ENCODE results near the gene PLAU. TPM values are rescaled to one million over a fixed set of nuclear protein-coding genes. Genes with fewer than 3 reads are reported as not detected.

PLAU gene
- total and polyA plus RNA-seq, 10 of the 15 experiments (the other 5 are each of a cell fraction or from before 2014, with no cell fraction given), result 2.5 to 20.9 (median 11.5) TPM

GRCh38 chr10:73864229-73864628 is 46.7 kb upstream of the PLAU start (continued):
- no peak for TF ChIP-seq CUX1 (IDR thresholded peaks at IDR 0.05; ENCODE audit: insufficient replicate concordance, low read depth, low read length)
- TF ChIP-seq TARDBP (IDR thresholded peaks at IDR 0.05; ENCODE audit: borderline replicate concordance), result no peak
- no peak for TF ChIP-seq POLR2AphosphoS5 (IDR thresholded peaks at IDR 0.05; ENCODE audit: low read length)
- no peak for TF ChIP-seq SP1 (IDR thresholded peaks at IDR 0.05; ENCODE audit: low read depth, low read length)

GRCh38 chr10:73865107-73865458 is 45.8 kb upstream of the PLAU start:
- ChIA-PET CTCF (interaction anchor here (0.9 to 6.3 kb wide), 4 partner anchors 15 to 75 kb away, joined by 3 to 58 read pairs (median 17); no protein-coding TSS in a partner anchor), POLR2A (interaction anchor here (0.6 to 2.7 kb wide), 5 partner anchors 9 to 269 kb away, joined by 3 to 17 read pairs (median 9); partner anchors contain the start of gene CAMK2G), SMC1A (ENCODE audit: uncharacterized antibody, unreplicated experiment) (interaction anchor here (0.7 to 7.6 kb wide), 10 partner anchors 8 to 215 kb away, joined by 3 to 58 read pairs (median 3); no protein-coding TSS in a partner anchor), RAD21 (ENCODE audit: unreplicated experiment) (interaction anchor here (0.8 to 12.8 kb wide), 5 partner anchors 12 to 91 kb away, joined by 3 to 149 read pairs (median 5); partner anchors contain the start of gene CAMK2G)
- Histone ChIP-seq H3K4me3 (peak overlapping the region; percentile 58; the same call in 1 of the 2 replicates), H3K4me1 (ENCODE audit: control insufficient read depth, insufficient read depth, low read length) (peaks cover 30% of the 10 kb centered on the region), H4K20me1 (ENCODE audit: control insufficient read depth, insufficient read depth) (no peaks in the 10 kb centered on the region), H3K9ac (ENCODE audit: control insufficient read depth, insufficient read depth, low read length) (peak overlapping the region; percentile 58), H3K36me3 (ENCODE audit: control insufficient read depth in 2 of 2, insufficient read depth in 2 of 2, low read length in 1 of 2) (peaks cover 4 to 7% of the 10 kb centered on the region in 2 experiments), H3K79me2 (ENCODE audit: control insufficient read depth, insufficient read depth, low read length) (peaks cover 3% of the 10 kb centered on the region), H3K9me3 (replicated peaks; ENCODE audit: control insufficient read depth, insufficient read depth, low read length) (no peaks in the 10 kb centered on the region), H3K27ac (ENCODE audit: control insufficient read depth, insufficient read depth) (peak overlapping the region; percentile 84), H3K4me2 (ENCODE audit: control insufficient read depth, insufficient read depth) (peak overlapping the region; percentile 95), H2AFZ (ENCODE audit: control insufficient read depth, low read depth, low read length) (peak overlapping the region; percentile 71), H3K27me3 (replicated peaks in 1 of 2; ENCODE audit: control insufficient read depth in 2 of 2, insufficient read depth in 2 of 2, low read length in 1 of 2) (no peaks in the 10 kb centered on the region)
- TF ChIP-seq ETV6 (conservative IDR thresholded peaks at IDR 0.05 in 1 of 2, IDR thresholded peaks at IDR 0.05 in 1 of 2; ENCODE audit: borderline replicate concordance in 1 of 2, low read depth in 1 of 2), result 0 out of 4 replicates have a peak, but pooled peaks of 1 of the 2 experiments have one; percentile 18
- no peak for TF ChIP-seq HSF1 (IDR thresholded peaks at IDR 0.05; ENCODE audit: low read depth, low read length)
- in situ Hi-C loops (cut with MboI) (no loop called here), intact Hi-C loops (cut with micrococcal nuclease; ENCODE audit: unreplicated experiment) (no loop called here)
- DNase-seq (ENCODE audit: low read depth, low spot score) (no peak), ATAC-seq (no peak), FAIRE-seq (peak; percentile 7)
- BruUV-seq (replicated peaks), result no TSS peak
- WGBS (ENCODE audit: insufficient coverage, insufficient replicate concordance, low lambda C conversion rate, missing lambda C conversion rate), result 8% methylated on average over 8 of the region's 8 CpGs

All from GM12878 (cell line).